K562 treated with DMSO at 1 percent for 24 hours (cell line): Measurements from ENCODE around the gene PGA3. TPM values are rescaled to one million over a fixed set of nuclear protein-coding genes. Genes with fewer than 3 reads are reported as not detected.

ENCODE experiments used
- total RNA-seq: library from RNA; unstranded; fragments of 300-600 nt; gene quantifications from 2 replicates; pipeline ENCODE4 v1.2.3, GENCODE V29; 2022; ENCODE audit warnings: low read depth; ENCODE audit not compliant: insufficient read depth

PGA3 gene
- not detected in 2 replicates for total RNA-seq

GRCh38 chr11:61202950-61203746 is at the start of gene PGA3:
Gene PGA3 (plus strand): TSS chr11:61203515. CDS start chr11:61203565, 50 bp downstream.

GRCh38 chr11:61161190-61162091 is 41.9 kb upstream of the PGA3 start, which contains the start of gene VPS37C:
Gene VPS37C (minus strand): TSS chr11:61161426. CDS start chr11:61138829, 22,597 bp downstream.

DNA sequence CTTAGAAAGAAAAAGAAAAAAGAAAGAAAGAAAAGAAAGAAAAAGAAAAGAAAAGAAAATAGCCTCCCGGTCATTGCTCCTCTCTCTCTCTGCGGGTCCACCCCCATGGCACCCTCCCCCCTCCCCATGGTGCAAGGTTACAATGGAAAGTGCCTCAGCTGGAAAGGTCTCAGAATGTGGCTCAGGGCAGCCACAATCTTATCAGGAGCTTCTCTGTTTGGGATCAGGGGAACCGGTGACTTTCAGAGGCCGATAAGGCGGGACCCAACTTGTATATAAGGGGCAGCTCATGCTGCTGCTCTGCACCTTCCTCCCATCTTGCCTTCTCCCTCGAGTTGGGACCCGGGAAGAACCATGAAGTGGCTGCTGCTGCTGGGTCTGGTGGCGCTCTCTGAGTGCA is 18.7 kb downstream of the PGA3 start, which contains the start of gene PGA4:
Gene PGA4, plus strand, starts transcription at position 301 of the 400 bp plus-strand sequence. Its CDS starts 54 bp downstream, at position 355.

GRCh38 chr11:61240875-61241274 is 37.6 kb downstream of the PGA3 start, which contains the start of gene PGA5:
Gene PGA5 (plus strand): TSS chr11:61241175. CDS start chr11:61241227, 52 bp downstream.

Other genes with a start within 250 kb of the PGA3 start
- not detected in 2 replicates for gene CD6, start 231.8 kb upstream of the PGA3 start, total RNA-seq
- not detected in 2 replicates for gene CD5, start 101.0 kb upstream of the PGA3 start, total RNA-seq
- gene VPS37C, start 42.1 kb upstream of the PGA3 start, total RNA-seq = 25.3 and 26.6 TPM in 2 replicates
- gene PGA4, start 18.8 kb downstream of the PGA3 start, total RNA-seq = not detected in 2 replicates
- gene PGA5, start 37.7 kb downstream of the PGA3 start, total RNA-seq = not detected in 2 replicates
- gene VWCE, start 91.8 kb downstream of the PGA3 start, total RNA-seq = 1.9 and 2.3 TPM in 2 replicates
- 159 and 172 TPM in 2 replicates for gene DDB1, start 129.6 kb downstream of the PGA3 start, total RNA-seq
- gene TKFC, start 129.7 kb downstream of the PGA3 start, total RNA-seq = 38.6 and 49.7 TPM in 2 replicates
- gene CYB561A3, start 158.4 kb downstream of the PGA3 start, total RNA-seq = 113 and 115 TPM in 2 replicates
- 34.0 and 35.9 TPM in 2 replicates for gene TMEM138, start 158.9 kb downstream of the PGA3 start, total RNA-seq
- 7.4 and 8.3 TPM in 2 replicates for gene TMEM216, start 189.1 kb downstream of the PGA3 start, total RNA-seq
- 55.1 and 58.4 TPM in 2 replicates for gene CPSF7, start 226.5 kb downstream of the PGA3 start, total RNA-seq
- gene SDHAF2, start 226.6 kb downstream of the PGA3 start, total RNA-seq = 38.9 and 46.5 TPM in 2 replicates